Cortex of kidney (tissue), 1 donor: ENCODE results near the gene LYPD6B.

Source experiments
- DNase-seq: peaks from one replicate; lab custom pipeline; 2025; lab: John Stamatoyannopoulos, UW

The LYPD6B gene

DNA sequence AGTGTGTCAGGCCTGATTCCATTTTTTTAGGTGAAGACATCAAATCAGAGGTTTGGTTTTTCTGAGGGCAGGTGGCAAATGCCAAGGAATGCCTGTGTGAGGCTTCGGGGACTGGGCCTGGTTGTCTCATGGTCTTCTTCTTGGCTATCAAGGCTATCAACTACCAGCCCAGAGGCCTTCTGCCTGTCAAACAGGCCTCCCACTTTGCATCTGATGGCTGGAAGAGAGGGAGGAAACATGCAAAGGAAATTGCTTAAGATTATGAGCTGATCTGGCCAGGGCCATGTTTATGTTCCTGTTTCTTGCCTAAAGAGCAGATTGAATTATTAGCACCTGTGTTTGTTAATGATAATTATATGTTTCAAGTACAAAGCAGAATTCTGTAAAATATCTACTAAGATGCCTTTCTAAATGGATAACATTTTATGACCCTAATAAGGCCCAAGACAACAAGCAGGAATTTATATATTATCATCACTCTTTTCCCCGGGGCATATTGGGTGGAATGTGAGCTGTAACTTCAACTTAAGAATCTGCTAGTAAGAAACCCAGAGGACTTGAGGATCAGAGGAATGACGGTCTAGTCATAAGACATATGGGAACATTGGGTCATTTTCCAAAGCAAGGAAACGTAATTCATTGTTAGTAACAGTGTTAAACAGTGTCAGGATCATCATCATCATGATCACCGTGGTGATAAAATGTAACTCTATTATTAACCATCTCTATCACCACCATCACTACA is 123.2 kb downstream of the LYPD6B start:
- DNase-seq = no peak

DNA sequence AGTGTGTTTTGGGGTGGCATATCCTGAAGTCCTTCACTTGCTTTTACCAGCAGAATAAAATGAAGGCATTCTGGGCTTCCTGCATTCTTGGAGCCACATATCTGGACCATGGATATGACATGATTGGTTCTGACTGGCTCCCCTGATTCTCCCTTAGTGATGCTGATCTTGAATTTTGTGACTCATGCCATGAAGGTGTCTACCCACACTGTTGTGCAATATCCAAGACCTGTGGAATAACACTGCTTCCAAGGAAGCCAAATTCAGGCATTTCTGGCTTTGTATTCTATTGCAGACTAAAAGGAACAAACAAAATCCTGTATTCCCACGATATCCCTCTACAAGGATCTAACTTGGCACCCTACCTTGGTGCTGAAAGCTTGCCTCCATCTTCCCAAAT is 125.8 kb downstream of the LYPD6B start:
- no peak for DNase-seq

DNA sequence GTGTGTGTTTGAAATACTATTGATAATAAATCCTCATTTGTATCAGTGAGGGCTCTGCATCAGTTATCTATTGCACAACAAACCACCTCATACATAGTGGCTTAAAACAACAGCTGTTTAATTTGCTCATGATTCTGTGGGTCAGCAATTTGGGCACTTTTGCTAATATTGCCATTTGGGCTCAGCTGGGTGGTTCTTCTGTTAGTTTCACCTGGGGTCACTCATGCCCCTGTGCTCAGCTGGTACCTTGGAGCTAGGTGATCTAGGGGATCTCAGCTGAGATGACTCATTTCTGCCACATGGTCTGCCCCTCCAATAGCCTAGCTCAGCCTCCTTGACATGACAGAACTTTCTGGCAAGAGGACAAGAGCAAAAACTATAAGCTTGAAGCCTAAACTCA is 126.3 kb downstream of the LYPD6B start:
- DNase-seq = no peak

DNA sequence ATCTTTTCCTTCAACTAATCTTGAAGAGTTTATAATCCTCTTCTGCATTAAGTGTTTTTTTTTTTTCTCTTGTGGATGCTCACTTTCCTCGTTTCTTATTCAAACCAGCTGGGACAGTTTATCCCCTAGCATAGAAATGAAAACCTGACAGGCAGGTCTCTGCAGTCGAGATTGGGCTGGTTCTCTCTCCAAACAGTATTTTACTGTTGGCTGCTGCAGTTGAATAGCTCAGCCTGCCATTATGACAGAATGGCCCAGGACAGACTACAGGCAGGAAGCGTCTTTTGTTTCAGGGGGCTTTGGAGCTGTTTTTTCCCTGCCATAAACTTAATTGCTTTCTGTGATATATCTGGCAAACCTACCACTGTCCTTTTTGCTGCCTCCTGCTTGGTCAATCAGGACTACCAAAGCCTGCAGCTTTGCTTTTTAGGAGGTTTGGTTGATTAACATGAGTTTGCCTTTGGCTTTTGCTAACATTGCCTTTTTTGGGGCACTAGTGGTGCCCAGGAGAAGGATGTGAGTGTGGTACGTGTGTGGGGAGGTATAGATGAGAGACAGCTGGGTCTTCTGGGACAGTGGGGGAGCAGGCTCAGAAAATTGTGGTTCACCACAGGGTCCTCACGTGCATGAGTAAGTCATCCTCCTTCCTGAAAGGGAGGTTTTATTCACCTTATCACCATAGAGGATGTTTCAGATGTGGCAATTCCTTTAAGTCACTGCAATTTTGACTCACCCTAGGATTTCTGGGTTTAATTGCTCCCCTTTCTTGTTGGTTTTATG is 128.7 kb downstream of the LYPD6B start:
- no peak for DNase-seq

DNA sequence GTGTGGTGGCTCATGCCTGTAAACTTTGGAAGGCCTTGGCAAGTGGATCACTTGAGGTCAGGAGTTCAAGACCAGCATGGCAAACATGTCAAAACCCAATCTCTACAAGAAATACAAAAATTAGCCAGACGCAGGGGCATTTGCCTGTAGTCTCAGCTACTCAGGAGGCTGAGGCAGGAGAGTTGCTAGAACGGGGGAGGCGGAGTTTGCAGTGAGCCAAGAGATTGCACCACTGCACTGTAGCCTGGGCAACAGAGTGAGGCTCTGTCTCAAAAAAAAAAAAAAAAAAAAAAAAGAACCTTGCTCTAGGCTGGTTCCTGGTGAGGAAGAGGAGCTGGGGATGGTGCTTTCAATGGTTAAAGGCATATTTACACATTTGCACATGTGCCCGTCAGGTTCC is 129.4 kb downstream of the LYPD6B start:
- DNase-seq = no peak

DNA sequence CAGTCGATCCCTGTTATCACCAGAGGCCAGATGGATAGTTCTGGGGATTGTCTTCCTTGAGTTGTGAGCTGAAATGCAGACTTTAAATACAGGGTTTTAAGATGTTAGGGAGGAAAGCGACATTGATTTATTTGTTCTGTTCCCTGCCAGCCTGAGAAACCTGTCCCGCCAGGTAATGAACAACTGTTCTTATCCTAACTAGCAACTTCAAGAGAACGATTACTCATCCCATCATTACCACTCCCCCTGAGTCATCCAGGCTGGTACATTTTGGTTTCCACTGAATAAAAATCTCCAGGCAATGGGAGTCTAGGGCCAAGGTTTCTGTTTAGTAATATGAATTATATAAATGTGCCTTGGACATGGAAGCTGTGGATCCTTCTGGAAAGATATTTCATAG is 131.2 kb downstream of the LYPD6B start:
- no peak for DNase-seq

DNA sequence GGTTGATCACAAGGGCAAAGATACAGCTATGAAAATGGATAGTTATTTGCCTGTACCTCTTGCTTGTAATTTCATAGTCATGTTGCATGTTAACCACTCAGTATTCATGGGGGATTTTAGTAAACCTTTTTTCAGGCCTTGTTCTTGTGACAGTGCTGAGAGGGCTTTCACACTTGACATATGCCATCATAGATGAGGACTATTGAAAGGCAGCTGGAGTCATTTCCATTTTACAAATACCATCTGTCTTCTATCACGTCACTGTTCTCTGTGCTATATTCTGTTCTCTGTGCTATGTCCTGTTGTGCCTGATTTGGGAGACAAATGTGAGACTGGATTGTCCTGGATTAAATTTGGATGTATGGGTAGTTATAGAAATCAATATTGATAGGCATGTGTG is 131.7 kb downstream of the LYPD6B start:
- no peak for DNase-seq

DNA sequence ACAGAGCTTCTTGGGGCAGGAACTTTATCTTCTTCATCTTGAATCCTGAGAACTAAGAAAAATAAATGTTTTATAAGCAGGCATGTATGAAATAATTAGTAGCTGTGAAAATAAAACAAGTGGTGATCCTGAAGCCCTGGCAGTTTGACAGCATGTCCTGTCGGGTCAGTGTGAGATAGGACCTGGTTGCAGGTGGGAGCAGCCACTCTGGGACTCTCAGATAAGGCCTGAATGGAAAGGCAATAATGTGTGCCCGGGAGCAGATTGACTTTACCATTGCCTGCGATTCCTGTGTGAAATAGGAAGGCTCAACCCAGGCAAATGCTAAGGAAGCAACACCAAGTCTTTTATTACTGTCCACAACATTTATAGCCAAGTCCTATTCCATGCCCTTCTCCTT is 132.4 kb downstream of the LYPD6B start:
- DNase-seq = no peak

DNA sequence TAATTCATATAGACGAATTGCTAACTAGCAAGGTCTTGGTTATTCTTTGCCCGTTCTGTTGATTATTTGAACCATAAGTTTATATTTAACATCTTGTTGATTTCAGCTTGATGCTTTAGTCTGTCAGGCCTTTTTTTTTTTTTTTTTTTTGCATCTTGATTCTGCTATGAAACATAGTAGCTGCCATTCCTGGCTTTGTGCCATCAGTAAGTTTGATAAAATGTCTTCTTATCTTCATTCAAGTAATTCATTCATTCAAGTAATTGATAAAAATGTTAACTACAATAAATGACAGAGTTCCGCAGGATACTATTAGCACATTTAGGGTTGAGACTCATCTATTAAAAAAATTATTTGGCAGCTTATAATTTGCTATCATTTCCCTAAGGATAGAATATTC is 134.7 kb downstream of the LYPD6B start:
- DNase-seq = no peak

DNA sequence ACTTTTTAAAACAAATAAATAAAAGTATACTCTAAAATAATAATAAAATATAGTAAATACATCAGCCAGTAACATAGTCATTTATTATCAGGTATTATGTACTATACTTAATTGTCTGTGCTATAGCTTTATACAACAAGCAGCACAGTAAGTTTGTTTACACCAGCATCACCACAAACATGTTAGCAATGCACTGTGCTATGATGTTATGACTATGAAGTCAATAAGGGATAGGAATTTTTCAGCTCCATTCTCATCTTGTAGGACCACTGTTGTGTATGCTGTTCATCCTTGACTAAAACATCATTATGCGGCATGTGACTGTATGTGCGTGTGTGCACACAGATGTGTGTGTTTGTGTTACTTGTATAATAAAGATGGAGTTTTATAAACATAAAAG is 137.5 kb downstream of the LYPD6B start:
- DNase-seq = no peak

DNA sequence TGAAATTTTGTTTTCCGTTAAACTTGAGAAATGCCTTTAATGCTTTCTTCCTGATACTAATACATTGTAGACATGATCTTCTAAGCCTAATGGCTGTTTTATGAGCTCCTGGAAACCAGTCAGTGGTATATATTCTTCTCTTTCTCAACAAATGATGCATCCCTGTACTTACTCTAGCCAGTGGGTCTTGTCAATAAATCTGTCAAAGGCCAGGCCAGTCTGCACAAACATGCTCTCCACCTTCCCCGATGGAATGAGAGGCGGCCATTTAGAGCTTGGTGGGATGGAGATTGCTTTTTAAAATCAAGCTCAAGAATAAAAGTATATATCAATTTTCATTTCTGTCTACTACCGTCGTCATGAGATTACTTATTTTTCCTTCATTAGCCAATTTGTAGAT is 140.1 kb downstream of the LYPD6B start:
- DNase-seq = no peak

DNA sequence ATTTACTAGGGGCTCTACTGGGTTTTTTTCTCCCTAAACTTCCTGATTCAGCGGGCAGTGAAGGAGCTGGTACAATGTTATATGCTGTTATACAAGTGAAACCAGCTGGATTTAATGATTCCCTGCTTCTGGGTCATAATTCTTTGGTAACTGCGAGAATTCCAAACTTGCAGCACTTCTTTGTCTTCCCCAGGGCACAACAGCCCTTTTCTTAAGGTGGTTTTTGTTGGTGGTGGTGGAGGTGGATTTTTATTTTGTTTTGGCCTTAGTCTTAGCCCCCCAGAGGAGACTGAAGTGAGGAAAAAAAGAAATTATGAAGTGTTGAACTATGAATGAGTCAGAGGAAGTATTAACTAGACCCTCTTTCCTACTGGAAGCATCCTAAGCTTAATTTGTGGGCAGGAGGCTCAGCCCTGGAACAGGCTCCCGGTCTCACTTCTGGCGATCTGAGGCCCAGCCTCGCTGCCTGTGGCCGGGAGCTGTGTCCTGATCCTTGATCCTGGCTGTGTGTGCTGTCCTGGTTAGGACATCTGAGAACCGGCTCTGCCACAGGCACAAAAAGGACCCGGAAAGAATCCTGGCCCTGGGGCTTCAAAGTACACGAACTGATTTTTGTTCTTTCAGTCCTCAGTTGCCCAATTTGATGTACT is 141.9 kb downstream of the LYPD6B start:
- DNase-seq = no peak

DNA sequence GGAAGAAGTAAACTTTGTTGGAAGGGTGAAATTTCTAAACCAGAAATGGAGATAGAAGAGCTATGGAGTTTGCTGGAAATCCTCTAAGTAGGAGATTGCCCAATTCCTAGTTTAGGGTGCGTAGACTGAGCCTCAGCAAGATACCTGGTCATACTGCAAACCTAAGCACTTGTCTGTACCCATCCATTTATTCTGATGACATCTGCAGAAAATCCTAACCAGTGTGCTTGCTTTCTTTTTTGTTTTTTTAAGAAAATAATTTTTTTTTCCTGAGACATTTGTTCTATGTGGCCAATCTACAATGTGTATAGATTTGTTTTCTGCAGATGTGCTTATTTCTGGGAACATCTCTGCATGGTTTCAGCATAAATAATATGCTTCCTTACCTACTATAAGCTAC is 144.7 kb downstream of the LYPD6B start:
- no peak for DNase-seq

DNA sequence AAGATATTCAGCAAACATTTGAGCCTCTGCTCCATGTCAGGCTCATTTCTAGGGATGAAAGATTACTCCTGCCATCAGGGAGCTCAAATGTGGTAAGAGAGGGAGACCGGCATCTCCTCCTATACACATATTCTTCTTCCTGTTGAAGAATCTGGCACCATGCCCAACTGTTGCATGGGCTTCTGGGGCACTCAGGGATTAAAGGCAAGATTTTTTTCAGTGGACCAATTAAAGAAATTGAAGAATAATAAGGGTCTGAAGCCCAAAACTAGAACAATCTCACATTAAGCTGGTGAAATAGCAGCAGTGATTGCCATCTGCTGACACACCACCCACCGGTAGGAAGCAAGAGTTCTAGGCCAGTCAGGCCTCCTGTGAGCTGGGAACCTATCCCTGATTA is 146.5 kb downstream of the LYPD6B start:
- no peak for DNase-seq

DNA sequence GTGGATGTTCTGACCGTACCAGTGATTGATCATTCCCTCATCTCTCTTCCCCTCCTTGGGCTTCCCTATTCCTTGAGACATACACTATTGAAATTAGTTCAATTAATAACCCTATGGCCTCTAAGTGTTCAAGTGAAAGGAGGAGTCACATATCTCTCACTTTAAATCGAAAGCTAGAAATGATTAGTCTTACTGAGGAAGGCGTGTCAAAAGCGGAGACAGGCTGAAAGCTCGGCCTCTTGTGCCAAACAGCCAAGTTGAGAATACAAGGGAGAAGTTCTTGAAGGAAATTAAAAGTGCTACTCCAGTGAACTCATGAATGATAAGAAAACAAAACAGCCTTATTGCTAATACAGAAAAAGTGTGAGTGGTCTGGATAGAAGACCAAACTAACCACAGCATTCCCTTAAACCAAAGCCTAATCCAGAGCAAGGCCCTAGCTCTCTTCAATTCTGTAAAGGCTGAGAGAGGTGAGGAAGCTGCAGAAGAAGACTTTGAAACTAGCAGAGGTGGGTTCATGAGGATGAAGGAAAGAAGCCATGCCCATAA is 147.5 kb downstream of the LYPD6B start:
- no peak for DNase-seq

DNA sequence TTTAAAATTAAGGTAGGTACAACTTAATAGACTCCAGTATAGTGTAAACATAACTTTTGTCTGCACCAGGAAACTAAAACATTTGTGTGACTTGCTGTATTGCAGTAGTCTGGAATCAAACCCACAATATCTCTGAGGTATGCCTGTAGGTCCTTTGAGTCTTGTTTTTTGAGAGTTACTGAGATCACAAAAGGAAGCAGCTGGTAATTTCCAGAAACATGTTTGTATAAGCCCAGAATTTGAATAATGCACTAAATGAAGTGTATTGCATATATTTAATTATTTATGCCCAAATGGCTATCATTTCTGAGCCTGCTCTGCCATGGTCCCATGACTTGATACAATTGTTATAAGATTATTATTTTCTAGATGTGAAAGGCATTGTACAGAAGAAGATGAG is 148.6 kb downstream of the LYPD6B start:
- no peak for DNase-seq

DNA sequence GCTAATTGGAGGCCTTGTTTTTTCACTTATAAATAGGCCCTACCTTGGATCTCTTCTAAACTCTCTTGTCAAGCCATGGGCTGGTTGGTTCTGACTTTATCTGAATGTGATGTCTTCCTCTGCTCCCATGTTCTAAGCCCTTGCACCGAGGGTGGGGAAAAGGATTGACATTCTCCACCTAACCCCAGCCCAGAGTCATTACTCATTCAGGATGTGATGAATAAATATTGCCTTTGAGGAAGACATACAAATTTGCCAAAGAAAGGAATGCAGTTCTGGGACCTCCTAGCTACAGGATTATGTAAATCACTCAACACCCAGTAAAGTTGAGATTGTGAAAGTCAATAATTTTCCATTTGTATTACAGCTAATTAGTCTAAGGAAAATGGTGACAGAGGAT is 149.8 kb downstream of the LYPD6B start:
- no peak for DNase-seq

DNA sequence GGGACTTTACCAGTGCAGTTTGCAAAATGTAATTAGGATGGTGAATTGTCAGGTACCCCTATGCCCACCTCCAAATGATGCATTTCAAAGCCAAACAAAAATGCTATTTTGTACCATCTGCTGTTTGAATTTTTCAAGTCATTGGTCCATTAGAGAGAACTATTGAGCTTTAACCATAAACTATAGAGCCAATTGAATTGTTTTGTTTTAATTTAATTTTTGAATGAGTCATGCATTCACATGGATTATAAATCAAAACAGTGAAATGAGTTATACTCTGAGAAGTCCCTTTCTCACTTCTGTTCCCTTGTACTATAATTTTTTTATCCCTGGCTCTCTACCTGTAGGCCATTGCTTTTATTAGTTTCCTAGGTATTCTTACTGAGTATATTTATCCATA is 151.3 kb downstream of the LYPD6B start:
- DNase-seq = no peak

DNA sequence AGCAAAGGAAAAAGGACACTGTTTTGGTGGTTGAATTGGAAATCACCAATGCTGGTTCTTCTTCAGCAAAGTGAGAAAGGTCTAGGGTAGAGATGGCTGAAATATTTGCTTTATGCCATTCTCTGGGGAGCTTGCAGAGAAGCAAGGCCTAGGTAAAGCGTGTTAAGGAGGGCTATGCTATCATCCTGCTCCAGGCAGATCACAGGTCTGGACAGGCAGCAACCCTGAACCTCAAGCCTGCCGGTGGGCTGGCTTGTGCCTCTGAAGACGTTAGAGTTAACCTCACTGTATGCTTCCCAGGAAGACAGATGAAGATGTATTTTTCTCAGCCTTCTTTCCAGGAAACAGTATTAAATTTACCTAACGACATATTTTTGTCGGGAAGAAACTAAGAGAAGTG is 153.4 kb downstream of the LYPD6B start:
- no peak for DNase-seq

DNA sequence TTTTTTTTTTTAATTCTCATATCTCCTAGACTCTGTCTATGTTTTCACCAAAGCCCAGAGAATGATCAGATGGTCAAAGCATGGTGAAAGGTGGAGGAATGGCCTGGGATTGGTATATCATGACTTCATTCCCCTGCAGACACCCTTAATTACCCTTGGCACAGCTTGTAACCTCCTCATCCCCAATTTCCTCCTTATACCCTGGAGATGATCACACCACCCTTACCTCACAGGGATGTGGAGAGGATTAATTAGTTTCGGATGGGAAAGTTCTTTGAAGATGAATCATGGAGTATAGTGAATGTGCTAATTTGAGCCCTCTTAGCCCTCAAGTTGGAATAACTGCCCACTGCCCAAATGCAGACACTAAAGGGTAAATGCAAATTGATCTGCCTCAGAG is 153.9 kb downstream of the LYPD6B start:
- DNase-seq = no peak

DNA sequence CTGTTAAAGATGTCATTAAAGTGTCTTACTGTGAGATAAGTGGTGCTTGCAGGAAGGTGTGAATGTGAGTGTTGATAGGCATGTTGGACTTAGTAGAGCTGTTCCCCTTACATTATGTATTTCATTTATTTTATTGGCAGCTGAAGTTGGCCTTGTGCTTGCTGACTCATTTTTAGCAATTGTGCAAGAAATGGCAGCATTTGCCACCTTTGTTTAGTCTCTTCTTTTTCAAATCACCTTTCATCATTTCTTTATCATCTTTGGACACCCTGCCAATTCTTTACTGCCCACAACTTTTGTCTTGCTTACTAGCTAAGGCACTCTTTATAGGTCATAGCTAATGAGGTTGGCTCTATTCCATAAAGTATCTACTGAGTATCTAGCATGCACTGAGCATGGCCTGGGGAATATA is 161.6 kb downstream of the LYPD6B start:
- no peak for DNase-seq

DNA sequence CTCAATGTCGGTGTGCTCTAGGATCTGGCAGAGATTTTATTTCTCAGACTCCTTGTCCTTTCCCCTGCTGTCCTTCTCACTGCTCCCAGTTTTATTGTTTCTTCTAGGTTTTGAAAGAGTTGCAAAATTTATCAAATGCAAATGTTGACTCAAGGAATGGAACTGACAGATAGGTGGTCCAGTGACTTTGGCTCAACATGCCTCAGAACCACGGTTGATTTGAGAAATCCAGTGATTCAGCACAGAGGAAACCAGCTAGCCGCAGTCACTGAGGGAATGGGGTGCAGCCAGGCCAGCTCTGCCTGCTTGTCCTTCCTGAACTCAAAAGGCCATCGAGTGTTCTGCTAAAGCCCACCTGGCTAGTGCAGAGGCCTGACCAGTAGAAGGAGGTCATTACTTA is 166.2 kb downstream of the LYPD6B start:
- DNase-seq = no peak

DNA sequence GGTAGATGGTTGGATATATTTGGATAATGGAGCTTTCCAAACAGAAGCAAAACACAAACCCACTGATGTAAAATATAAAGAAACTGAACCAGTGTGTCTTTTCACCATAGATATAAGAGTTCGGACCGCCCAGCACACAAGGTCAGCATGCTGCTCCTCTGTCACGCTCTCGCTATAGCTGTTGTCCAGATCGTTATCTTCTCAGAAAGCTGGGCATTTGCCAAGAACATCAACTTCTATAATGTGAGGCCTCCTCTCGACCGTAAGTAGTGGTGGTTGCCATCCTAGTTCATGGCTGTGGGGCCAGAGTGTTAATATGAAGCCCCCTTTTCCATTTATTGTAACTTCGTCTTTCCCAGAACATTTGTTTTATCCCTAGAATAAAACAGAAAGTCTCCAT is 166.6 kb downstream of the LYPD6B start:
- no peak for DNase-seq
